ENCODE results near the gene MMP24OS. TPM values are rescaled to one million over a fixed set of nuclear protein-coding genes. Genes with fewer than 3 reads are reported as not detected.

Gene MMP24OS
- total RNA-seq, 1 donor from 2014 or later = 78.7 TPM

GRCh38 chr20:35226884-35227681 lies 50.8 kb downstream of the MMP24OS start:
- Histone ChIP-seq H3K36me3 (no peaks in the 10 kb centered on the region), H3K4me3 (peak overlapping the region; percentile 27), H3K9me3 (no peaks in the 10 kb centered on the region), H3K27ac (no peak overlapping the region), H3K27me3 (ENCODE audit: low read depth) (no peaks in the 10 kb centered on the region), H3K4me1 (peaks cover 8% of the 10 kb centered on the region)
- DNase-seq = peak; percentile 58
- intact Hi-C loops (cut with DNase I) = no loop called here
- no peak for TF ChIP-seq CTCF (IDR thresholded peaks at IDR 0.05)
- peak; percentile 88 to 93 for ATAC-seq

Other genes starting within 250 kb of the MMP24OS start
- gene TRPC4AP, start 185.3 kb downstream of the MMP24OS start, total RNA-seq = 63.2 TPM
- 45.4 TPM for gene EDEM2, start 130.8 kb downstream of the MMP24OS start, total RNA-seq
- gene PROCR, start 106.0 kb downstream of the MMP24OS start, total RNA-seq = 15.7 TPM
- gene MMP24, start 51.4 kb downstream of the MMP24OS start, total RNA-seq = 5.3 TPM
- 72.6 TPM for gene EIF6, start 6.7 kb upstream of the MMP24OS start, total RNA-seq
- not detected for gene FAM83C, start 14.3 kb upstream of the MMP24OS start, total RNA-seq
- 52.3 TPM for gene UQCC1, start 133.9 kb upstream of the MMP24OS start, total RNA-seq
- 0.86 TPM for gene GDF5, start 160.1 kb upstream of the MMP24OS start, total RNA-seq
- 30.7 TPM for gene CEP250, start 177.5 kb upstream of the MMP24OS start, total RNA-seq

Measured in lower lobe of right lung (tissue), 2 donors.